LNCaP clone FGC (cell line): ENCODE measurements around the gene CEACAM4.

ENCODE experiments used
- DNase-seq: peaks from one replicate; pipeline ENCODE4 v3.0.0-alpha.2; 2011; ENCODE audit warnings: low read depth
- H3K4me3 ChIP-seq: 2 replicates; pipeline ENCODE4 v1.5.1; 2011; ENCODE audit warnings: mild to moderate bottlenecking, low read depth, low read length, control low read depth
- TF ChIP-seq, protein P1 (sequence below): IDR thresholded peaks from 2 replicates; pipeline ENCODE4 v1.5.1; 2012; ENCODE audit warnings: mild to moderate bottlenecking; ENCODE audit not compliant: control insufficient read depth, insufficient read depth; ENCODE audit errors: extremely low read depth

The CEACAM4 gene

DNA sequence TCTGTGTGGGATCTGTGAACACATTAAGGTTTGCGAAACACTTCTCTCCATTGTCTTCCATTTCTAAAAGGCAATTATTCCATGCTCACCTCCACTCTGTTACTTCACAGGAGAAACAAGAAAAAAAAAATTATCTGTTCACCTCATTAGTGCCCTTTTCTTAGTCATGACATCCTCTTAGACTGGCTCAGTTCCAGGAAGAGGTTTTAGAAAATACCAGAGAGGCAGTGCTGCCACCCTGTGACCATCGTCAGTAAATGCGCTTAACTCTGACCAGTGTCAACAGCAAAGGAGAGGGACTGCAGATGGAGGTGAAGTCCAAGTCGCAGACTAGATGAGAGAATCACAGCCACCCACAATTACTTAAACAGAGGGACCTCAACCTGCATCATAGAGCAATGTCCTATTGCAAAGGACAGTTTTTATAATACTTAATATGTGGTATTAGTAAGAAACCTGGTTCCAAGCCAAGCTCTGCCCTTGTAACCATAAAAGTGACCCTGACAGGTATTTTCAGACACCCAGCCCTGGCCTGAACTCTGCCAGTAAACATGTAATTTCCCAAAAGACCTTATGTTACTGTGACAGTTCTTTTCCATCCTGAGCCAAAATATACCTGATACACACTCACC lies 31.5 kb downstream of the CEACAM4 start:
- TF ChIP-seq, protein P1, sequence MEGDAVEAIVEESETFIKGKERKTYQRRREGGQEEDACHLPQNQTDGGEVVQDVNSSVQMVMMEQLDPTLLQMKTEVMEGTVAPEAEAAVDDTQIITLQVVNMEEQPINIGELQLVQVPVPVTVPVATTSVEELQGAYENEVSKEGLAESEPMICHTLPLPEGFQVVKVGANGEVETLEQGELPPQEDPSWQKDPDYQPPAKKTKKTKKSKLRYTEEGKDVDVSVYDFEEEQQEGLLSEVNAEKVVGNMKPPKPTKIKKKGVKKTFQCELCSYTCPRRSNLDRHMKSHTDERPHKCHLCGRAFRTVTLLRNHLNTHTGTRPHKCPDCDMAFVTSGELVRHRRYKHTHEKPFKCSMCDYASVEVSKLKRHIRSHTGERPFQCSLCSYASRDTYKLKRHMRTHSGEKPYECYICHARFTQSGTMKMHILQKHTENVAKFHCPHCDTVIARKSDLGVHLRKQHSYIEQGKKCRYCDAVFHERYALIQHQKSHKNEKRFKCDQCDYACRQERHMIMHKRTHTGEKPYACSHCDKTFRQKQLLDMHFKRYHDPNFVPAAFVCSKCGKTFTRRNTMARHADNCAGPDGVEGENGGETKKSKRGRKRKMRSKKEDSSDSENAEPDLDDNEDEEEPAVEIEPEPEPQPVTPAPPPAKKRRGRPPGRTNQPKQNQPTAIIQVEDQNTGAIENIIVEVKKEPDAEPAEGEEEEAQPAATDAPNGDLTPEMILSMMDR = peak; percentile 69
- no peak overlapping the region for H3K4me3 ChIP-seq
- DNase-seq = peak; percentile 30

DNA sequence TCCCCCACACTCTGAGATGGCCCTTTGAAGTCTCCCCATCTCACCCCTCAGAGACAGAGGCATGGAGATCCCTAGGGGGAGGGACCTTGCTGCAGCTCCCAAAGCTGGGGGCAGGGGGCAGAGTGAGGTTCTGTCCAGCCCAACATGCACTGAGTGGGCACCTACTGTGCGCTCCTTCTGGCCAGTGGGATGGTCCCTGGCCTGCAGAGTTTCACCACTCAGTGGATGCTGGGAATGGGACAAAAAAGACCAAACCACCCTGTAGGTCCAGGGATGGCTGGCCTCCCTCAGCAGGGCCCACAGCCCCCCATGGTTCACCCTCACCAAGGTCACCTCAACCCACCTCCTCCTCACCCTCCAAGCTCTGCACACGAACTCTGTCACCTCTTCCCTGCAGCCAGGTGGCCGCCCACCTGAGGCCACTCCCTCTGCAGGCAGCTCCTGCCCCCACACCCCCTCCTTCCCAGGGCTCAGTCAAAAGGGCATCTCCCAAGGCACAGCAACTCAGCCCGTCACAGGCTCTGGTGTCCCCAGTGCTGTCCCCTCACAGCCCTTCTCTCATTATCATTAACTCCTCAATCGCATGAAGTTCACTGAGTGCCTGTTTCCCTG lies 34.8 kb downstream of the CEACAM4 start:
- no peak overlapping the region for H3K4me3 ChIP-seq
- no peak for DNase-seq
- TF ChIP-seq, protein P1 = no peak

DNA sequence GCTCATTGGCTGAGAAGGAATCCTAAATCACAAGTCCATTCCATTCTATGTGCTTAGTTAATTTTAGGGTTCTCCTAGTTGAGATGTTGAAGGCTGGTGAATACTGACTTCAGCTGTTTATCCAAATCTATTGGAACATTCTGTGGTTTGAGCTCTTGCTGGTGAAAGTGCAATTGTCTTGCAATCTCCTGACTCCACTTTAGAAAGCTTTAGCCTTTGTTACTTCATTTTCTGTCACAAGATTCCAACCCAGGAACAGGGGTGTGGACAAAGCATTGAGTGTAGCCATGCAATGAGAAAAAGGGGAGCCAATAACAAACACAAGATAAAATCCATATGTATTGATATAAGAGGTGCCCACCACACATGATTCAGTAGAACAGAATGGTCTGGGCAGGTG lies 35.9 kb downstream of the CEACAM4 start:
- TF ChIP-seq, protein P1 = no peak
- no peak for DNase-seq
- H3K4me3 ChIP-seq = no peak overlapping the region

DNA sequence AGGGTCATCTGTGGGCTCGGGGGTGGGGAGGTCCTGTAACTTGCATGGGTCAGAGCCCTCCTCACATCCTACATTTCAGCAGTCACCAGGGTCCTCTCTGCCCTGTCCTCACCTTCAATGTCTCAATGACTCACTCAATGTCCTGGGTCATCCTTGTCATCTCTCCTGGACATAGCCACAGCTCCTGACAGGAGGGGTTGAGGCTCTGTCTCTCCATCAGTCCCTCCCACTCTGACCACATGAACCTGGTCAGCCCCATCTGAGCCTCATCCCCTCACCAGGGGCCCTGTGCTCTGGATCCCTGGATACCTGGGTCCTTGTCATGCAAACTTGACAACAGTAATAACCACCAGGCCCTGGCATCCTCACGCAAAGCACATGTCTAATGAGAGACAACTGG lies 37.5 kb downstream of the CEACAM4 start:
- H3K4me3 ChIP-seq = no peak overlapping the region
- no peak for DNase-seq
- TF ChIP-seq, protein P1 = no peak

DNA sequence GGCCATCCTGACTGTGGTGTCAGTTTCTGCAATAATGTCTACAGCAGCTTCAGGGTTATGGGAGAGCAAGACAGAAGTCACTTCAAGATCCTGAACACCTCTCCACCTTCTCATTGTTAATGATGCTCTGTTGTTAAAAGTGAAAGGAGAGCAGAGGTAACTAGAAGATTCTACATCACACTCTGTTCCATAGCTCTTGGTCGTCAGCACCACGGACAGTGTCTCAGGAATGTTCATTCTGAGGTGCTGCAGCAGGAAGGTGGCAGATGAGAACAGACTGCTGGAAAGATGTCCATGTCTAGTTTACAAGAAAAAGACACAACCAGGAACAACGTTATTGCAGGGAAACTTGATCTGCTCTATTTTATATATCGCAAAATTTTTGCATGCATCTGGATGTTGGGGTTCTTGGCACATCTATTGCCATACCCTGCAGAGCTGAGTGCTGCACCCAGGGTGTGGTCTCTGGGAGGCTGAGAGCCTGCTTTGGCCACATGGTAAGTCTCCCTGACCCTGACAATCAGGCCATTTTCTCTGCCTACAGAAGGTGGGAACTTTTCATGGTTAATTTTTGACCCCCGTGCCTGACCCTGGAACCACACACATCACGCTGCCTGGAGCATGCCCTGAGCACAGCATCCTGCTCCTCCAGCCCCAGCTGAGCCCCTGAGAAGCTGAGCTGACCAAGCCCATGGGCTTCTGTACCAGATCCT lies 38.2 kb downstream of the CEACAM4 start:
- TF ChIP-seq, protein P1 = no peak

DNA sequence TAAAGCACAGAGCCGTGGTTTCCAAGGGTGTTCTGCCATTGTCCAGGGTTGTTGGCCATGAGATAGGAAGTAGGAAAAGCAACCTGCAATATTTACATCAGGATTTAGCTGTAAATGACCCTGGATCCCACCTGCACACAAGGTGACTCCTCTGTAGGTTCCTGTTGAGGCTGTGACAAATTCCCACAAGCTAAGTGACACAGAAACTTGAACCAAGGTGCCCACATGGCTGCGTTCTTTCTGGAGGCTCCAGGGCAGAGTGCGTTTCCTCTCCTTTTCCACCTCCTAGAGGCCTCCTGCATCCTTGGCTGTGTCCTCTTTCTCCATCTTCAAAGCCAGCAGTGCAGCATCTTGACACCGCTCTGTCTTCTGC lies 39.0 kb downstream of the CEACAM4 start:
- TF ChIP-seq, protein P1 = no peak
- no peak for DNase-seq
- H3K4me3 ChIP-seq = no peak overlapping the region

More for the DNA sequence above, 38.2 kb downstream of the CEACAM4 start:
- no peak overlapping the region for H3K4me3 ChIP-seq
- DNase-seq = no peak
